Activated CD4-positive, alpha-beta T cell treated with anti-CD3 and anti-CD28 coated beads, Interleukin-2, Interleukin-6, amounts not matched to agents 100 ng/mL and 50 ng/mL, durations not matched to agents 16 hours and 8 hours (primary cell): ENCODE data around the gene NHERF1.

ENCODE experiments used
- DNase-seq: peaks from one replicate; pipeline ENCODE4 v3.0.0-alpha.2; 2020

NHERF1 gene

DNA sequence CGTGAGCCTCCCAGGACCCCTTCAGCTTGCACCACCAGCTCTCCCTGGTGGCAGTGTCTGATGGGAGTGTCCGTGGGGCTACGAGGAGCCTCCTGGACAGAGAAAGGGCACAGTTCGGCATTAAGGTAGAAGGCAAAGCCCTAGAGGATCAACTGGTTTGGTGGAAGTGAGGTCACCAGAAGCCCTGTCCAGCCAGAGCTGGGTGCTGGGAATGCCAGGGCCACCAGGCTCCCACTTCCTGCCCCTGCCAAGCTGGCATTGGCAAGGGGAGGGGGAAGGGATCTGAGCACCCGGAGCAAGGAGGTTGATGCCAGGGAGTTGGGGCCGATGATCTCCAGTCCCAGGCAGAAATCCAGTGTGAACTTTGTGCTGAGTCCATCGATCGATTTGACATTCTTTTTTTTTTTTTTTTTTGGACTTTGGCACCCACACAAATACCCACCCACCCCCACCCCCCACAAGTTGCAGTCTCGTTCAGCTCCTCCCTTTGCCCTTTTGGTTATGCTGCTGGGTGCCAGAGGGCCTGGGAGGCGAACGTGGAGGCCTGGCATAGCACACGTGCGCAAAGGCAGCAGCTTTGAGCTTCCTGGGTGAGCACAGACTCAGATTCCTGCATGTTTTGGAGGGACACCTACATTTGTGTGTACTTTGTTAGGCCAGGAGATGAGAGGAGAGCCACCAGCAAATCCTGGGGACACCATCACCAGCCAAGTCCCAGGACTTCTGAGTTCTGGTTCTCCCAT is 2.1 kb downstream of the NHERF1 start:
- no peak for DNase-seq

DNA sequence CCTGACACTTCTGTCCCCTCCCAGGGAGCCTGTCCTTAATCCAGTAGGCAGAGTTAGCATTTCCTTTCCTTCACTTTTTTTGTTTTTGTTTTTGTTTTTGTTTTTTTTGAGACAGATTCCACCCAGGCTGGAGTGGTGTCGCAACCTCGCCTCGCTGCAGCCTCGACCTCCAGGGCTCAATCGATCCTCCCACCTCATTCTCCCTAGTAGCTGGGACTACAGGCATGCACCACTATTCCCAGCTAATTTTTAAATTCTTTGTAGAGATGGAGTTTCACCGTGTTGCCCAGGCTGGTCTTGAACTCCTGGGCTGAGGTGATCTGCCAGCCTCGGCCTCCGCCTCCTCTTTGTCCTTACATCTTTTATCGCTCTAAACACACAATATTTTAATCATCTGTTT is 4.0 kb downstream of the NHERF1 start:
- no peak for DNase-seq

- DNase-seq = no peak
Measured at GRCh38 chr17:74752822-74753401, 4.5 kb downstream of the NHERF1 start.

DNA sequence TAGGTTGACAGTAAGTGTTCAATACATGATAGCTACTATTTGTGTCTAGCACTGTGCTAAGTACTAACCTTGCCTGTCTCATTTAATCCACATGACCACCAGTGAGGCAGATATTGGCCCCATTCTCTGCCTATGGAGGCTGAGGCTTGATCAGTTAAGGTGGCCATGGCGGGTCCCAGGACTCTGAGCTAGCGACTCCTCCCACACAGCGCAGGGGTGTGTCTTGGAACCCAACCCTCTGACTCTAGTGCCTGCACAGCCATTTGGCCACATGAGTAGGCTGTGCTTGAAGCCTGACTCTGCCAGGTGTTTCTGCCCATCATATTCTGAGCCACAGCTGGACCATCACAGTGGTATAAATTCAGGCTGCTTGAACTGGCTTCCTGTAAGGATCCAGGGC is 6.4 kb downstream of the NHERF1 start:
- DNase-seq = no peak

DNA sequence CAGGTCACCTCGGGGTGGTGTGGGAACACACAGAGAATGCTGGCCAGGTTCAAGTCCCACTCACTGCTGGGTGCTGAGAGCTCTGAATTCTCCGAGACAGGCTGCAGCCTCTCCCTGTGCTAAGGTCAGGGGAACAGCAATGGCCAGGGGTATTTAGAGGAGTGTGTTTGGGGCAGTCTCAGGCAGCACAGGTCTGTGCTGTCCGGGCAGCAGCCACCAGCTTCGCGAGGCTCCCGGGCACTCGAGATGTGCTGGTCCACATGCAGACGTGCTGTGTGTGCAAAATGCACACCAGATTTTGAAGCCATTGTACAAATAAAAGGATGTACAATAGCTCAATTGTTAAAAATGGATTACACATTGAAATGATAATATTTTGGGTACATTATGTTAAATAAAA is 7.1 kb downstream of the NHERF1 start:
- no peak for DNase-seq

DNA sequence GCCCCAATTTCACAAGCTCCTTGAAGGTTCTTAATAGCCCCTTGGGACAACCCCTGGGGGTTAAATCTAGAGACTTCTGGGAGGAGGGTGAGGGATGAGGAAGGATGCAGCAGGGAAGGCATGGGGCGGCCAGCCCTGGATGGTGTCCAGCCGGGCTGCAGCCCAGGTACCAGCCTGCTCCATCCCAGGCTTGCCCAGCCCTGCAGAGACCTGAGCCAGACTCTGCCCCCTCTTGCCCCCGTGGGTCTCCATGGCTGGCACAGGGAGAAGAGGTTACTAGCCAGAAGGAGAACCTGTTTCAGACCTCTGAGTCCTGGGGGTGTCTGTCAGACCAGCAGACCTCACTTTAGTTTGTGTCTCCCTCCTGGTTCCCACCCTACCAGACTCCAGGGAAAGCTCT is 8.5 kb downstream of the NHERF1 start:
- no peak for DNase-seq

GRCh38 chr17:74757502-74757901 is 9.1 kb downstream of the NHERF1 start:
- no peak for DNase-seq

DNA sequence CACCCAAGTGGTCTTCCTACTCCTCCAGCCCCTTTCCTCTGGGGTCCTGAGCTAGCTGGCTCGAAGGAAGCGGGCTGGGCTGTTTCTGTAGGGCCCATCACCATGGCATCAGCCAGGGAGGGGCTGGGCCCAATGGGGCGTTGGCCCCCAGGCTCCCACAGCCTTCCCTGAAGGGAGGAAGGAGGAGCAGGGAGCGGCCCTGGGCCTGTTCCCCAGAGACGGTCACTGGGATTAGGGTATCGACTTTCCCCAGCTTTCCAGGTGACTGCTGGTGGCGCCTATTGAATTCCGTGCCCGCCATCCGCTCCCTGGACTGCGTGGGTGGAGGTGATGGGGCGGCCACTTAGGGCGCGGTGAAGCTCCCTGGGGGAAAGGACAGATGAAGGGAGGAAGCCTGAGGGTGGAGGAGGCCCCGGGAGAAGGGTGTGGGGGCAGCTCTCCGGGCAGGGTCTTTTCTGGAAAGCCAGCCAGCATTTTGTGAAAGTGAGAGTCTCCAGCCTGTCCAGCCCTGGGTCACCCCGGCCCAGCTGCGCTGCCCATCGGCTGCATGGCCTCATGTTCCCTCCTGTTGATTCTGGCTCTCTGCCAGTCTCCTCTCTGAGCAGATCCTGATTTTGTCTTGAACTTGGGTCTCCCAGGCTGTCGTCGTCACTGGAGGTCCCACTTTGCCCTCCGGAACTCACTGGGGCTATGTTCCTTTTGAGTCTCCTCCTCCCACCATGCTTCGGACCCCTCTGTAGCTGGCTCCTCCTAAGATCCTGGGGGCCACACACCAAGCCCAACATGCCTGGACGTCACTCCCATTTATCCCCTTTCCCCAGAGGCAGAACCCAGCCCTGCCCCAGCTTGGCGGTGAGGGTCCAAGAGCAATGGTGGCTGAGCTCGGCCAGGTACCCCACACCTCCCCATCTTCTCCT is 9.8 kb downstream of the NHERF1 start:
- no peak for DNase-seq

GRCh38 chr17:74758848-74759168 is 10.4 kb downstream of the NHERF1 start:
- peak; percentile 51 for DNase-seq

GRCh38 chr17:74759243-74759801 is 10.9 kb downstream of the NHERF1 start:
- peak; percentile 81 for DNase-seq

DNA sequence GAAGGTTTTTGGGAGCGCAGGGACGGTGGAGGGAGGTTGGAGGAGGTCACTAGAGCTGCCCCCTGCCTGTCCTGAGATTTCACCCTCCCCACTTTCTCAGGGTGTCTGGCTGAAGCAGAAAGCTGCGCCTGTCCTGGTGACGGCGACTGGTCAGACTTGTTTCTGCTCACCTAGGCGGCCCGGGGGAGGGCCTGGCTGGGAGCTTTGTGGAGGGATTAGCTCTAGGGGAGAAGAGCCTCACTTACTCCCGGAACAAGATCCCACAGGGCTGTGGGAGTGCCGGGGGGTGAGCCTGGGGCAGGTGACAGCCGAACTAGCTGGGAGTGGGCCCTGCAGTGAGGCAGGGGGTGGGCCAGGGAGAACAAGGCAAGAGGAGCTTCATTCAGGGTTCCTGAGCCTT is 11.5 kb downstream of the NHERF1 start:
- no peak for DNase-seq

DNA sequence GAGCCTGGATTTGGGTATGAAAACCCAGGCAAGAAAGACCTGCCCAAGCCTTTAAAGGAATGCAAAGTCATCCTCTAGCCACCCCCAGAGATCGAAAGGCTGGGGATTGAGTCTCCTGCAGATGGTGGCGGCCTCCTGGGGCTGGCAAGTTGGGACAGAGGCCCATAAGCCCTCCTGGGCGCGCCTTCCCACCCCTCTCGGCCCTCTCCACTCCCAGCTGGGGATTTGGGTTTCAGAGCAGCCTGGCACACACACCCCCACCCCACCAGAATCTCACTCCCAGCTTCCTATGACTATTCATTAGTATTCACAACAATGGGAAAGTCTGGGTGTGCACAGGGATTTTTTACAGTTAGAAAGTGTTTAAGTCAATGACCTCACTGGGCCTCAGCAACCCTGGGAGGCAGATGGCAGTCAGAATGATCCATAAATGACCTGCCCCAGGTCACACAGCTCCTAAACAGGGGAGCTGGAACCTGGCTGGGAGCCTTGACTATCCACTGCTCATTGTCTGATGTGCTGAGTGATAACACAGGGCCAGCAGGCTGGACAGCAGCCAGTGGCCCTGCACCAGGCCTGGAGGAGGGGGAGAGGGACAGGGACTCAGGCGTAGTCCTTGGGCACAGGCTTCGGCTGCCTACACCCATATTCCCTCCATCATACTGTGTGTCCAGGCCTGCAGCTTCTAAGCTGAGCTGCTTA is 12.1 kb downstream of the NHERF1 start:
- DNase-seq = no peak

- DNase-seq = no peak
Measured at GRCh38 chr17:74761419-74761818, 13.0 kb downstream of the NHERF1 start.

GRCh38 chr17:74761931-74762330 is 13.5 kb downstream of the NHERF1 start:
- no peak for DNase-seq

DNA sequence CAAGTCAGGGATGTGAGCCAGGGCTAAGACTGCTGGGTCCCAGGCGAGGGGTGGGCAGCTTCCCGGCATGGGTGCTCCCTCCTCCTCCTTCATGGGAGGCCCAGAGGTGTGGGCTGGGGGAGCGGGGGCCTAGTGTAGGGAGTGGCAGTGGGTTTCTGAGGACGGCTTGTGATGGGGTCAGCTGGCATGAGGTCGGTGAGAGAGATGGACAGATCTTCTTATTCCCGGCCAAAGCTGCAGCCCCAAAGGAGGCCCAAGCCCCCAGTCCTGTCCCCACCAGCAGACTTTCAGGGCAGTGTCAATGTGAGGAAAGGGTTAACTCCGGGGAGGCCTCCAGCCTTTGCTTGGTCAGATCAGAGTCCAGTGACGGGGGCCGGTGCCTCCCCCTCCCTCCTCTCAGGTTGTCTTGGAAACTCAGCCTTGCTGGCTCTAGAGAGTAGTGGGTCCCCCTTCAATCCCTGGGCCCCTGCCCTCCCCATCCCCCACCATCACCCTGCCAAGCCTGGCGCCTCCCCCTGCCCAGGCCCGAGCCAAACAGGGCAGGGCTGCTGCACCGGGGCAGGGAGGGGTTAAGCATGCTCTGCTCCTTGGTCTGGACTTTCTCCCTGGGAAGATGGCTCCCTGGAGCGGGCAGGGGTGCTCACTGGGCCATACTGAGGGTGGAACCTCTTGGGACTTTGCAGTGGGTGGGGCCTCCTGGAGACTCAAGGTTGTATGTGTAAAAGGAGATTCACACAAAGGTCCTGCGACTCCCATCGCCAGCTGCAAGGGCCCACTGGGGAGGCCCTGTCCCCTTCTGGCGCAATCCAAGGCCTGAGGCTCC is 15.3 kb downstream of the NHERF1 start:
- DNase-seq = no peak

- DNase-seq = no peak
Measured at GRCh38 chr17:74764751-74765286, 16.4 kb downstream of the NHERF1 start.

- DNase-seq = no peak
Measured at GRCh38 chr17:74766413-74766812, 18.0 kb downstream of the NHERF1 start.

DNA sequence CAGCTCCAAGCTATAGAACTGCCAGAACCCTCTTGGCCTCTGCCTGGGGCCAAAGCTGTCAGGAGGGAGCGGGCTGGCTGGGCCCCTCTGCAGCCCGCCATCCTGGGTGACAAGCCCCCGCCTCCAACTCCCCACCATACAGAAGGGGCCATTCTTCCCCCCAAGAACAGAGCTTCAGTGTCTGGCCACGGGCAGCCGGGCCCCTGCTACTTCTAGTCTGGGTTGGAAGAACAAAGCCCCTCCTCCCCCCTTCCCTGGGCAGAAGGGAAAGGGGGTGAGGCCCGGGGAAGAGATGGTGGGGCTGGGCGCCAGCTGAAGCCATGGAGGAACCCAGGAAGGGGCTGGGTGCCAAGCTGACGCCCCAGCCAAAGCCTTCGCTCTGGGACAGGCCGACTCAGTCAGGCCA is 18.7 kb downstream of the NHERF1 start:
- DNase-seq = no peak

- DNase-seq = no peak
Measured at GRCh38 chr17:74768069-74768762, 19.8 kb downstream of the NHERF1 start.

GRCh38 chr17:74768763-74769114 is 20.3 kb downstream of the NHERF1 start:
- DNase-seq = no peak

DNA sequence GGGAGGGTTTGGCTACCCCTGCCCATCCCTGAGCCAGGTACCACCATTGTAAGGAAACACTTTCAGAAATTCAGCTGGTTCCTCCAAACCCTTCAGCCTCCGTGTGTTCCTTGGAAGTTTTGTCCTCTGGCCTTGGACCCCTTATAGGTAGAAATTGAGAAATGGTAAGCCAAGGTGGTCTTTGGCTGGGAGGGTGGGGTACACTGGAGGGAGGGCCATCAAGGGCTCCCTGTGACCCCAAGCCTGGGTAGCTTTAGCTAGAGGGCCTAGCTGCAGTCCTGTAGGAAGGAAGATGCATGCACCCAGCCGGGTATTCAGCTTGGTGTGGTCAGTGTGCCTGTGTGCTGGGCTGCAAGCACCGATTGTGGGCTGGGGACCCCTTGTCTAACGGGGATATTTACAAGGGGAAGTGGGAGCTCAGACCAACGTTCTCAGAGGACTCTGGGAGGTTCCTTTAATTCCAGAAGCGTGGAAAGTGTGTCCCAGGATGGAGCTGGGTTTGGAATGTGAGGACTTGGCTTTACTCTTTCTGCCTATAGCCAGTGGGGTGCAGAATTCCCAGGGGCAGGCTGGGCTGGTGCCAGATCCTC is 20.9 kb downstream of the NHERF1 start:
- no peak for DNase-seq
